IPS-15b (cell line): ENCODE data around the gene PDE3A.
"Not testable (repeated sequence)": the region's sequence is repeated elsewhere in the genome, so short reads cannot be mapped to it uniquely, and the experiment has no call there.

Experiments
- H3K27me3 ChIP-seq: one replicate; pipeline ENCODE4 v1.6.1; 2013; ENCODE audit warnings: low read length; ENCODE audit not compliant: control insufficient read depth, insufficient read depth
- H3K36me3 ChIP-seq: one replicate; pipeline ENCODE4 v1.6.1; 2013; ENCODE audit warnings: low read length; ENCODE audit not compliant: control insufficient read depth, insufficient read depth
- H3K4me1 ChIP-seq: one replicate; pipeline ENCODE4 v1.6.1; 2013; ENCODE audit warnings: mild to moderate bottlenecking, low read length; ENCODE audit not compliant: control insufficient read depth, insufficient read depth
- H3K4me3 ChIP-seq: one replicate; pipeline ENCODE4 v1.5.1; 2013; ENCODE audit warnings: low read depth, low read length
- H3K9ac ChIP-seq: one replicate; pipeline ENCODE4 v1.6.1; 2013; ENCODE audit warnings: low read depth, mild to moderate bottlenecking, low read length
- H3K9me3 ChIP-seq: one replicate; pipeline ENCODE4 v1.6.1; 2013; ENCODE audit warnings: mild to moderate bottlenecking, low read length; ENCODE audit not compliant: control insufficient read depth, insufficient read depth

The PDE3A gene

DNA sequence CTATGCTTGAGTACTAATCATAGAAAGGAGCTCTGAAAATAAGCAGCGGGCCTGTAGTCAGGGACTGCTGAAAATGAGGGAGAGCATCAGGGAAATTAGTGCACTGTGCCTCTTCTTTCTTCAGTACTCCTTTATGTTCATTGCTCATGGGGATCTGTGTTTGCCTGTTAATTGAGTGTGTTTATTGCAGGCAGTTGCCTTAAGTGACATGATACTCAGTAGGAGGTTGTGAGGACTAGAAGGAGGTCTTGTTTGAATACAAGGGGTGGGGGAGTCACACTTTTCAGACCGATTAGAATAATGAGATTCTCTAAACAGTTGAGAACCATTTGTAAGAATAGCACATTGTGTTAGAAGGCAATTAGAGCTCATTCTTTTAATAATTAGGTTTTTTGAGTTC, 224.2 kb downstream of the PDE3A start:
- H3K9me3 ChIP-seq: no peaks in the 10 kb centered on the region

DNA sequence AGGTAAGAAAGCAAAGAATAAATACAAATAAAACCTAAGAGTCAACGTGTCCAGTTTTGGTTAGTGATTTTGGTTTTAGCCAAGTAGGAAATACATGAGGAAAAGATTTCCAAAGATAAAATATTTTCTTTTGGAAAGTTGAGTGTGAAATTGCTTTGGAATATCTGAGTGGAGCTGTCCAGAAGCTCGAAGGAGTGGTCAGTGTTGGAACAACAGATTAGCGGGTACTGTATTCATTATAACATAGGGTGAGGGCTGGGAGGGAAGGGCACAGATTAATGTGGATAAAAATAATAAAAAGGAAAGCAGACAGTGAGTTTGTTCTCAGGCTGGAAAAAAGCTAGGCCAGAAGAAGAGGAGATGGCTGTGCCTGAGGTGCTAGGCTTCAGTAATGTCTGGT, 225.3 kb downstream of the PDE3A start:
- Histone ChIP-seq H3K9me3 (no peaks in the 10 kb centered on the region), H3K36me3 (no peaks in the 10 kb centered on the region), H3K4me3 (no peak overlapping the region), H3K4me1 (no peaks in the 10 kb centered on the region), H3K9ac (no peak overlapping the region), H3K27me3 (no peaks in the 10 kb centered on the region)

More for the DNA sequence above, 224.2 kb downstream of the PDE3A start:
- Histone ChIP-seq H3K36me3 (no peaks in the 10 kb centered on the region), H3K9ac (no peak overlapping the region), H3K27me3 (no peaks in the 10 kb centered on the region), H3K4me1 (peaks cover 2% of the 10 kb centered on the region), H3K4me3 (no peak overlapping the region)

DNA sequence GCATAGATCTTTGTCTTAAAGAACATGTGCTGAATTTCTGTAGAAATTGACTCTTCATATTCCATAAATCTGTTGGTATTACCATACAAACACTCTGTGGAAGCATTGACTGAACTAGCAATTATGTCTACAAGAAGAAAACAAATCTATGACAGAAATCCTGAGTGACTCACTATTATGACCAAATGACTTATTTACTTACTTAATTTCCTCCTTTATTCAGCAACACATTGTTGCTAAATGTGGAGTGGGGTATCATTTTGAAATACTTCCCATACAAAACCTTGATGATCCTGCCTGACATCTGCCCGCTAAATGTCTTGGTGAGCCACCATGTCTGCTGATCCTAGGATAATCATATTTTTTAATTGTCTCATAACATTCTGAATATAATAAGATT, 227.7 kb downstream of the PDE3A start:
- H3K9me3 ChIP-seq: no peaks in the 10 kb centered on the region
- H3K4me3 ChIP-seq: no peak overlapping the region
- no peaks in the 10 kb centered on the region for H3K36me3 ChIP-seq
- H3K9ac ChIP-seq: no peak overlapping the region
- no peaks in the 10 kb centered on the region for H3K27me3 ChIP-seq
- H3K4me1 ChIP-seq: no peaks in the 10 kb centered on the region

DNA sequence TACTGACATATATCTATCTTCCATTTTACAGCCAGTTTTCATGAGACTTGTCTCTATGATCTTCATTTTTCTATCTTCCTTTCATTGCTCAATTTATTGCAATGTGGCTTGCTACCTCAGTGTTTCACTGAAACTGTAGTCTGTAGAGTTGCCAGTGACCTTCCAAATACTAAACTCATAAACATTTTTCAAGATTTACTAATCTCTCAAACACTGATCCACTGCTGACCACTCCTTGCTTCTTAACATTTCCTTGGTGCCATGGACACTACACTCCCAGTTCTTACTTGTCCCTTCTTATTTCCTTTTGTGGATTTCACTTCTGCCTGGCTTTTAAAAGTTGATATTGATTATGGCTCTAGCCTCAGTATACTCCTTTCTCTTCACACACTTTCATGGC, 231.4 kb downstream of the PDE3A start:
- H3K9ac ChIP-seq: no peak overlapping the region
- no peaks in the 10 kb centered on the region for H3K4me1 ChIP-seq
- no peaks in the 10 kb centered on the region for H3K9me3 ChIP-seq
- no peaks in the 10 kb centered on the region for H3K27me3 ChIP-seq
- no peaks in the 10 kb centered on the region for H3K36me3 ChIP-seq
- no peak overlapping the region for H3K4me3 ChIP-seq

DNA sequence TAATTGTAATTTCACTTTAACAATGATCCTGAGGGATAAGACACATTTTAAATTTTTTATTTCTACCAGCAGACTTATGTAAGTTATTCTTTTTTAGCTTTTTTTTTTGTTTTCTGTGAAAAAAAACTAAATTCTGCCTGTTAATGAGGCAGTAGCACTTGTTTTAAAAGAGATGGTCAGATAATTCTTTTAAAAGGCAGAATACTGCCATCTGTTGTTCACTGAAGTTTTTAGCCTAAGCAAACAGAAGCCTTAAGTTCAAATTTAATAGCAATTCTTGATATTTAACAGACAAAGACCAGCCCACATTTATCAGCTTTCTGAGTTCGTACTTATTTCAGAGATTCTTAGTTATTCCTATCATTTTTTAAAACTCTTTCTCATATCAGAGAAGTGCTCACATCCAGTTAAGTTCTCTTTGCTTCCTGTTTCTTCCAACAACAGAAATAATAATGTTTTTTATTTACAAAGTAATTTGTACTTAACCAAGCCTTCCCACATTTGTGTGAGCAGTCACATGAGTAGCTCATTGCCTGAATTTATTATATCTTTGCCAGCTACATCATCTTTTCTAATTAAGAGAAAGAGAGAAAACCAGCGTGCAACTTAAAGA, 233.4 kb downstream of the PDE3A start:
- Histone ChIP-seq H3K4me1 (no peaks in the 10 kb centered on the region), H3K27me3 (no peaks in the 10 kb centered on the region), H3K9ac (no peak overlapping the region), H3K36me3 (no peaks in the 10 kb centered on the region), H3K9me3 (no peaks in the 10 kb centered on the region), H3K4me3 (no peak overlapping the region)

DNA sequence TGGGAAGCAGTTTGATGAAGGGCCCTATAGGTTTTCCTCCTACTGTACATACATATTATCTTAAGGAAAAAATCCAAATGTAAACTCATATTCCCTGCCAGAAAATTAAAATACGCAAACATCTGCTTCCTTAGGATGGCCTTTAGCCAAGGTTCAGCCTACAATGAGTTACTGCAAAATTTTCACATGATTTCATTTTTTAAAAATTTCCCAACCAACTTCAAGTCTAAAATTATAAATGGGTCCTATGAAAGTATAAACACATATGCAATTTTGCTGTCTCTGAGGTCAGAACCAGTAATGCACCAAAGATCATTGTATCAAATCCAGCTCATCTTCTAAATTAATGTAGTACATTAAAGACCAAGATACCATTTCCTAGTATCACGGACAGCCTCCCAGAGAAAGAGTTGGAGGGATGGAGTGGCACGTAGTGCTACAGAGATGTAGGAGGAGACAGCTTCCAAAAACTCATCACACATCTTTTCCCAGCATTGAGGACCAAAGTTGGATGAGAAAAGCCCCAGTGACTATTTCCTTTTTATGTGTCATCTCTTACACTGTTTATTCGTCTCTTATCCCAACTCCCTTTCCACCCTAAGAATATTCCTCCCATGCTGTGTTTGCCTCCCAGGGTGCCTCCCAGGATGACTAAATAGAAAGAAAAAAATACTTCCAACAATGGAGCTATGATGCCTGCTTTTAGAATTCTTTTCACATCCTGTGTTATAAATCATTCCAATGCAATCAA, 234.5 kb downstream of the PDE3A start:
- Histone ChIP-seq H3K9me3 (no peaks in the 10 kb centered on the region), H3K36me3 (no peaks in the 10 kb centered on the region), H3K9ac (no peak overlapping the region), H3K4me3 (no peak overlapping the region), H3K27me3 (no peaks in the 10 kb centered on the region), H3K4me1 (no peaks in the 10 kb centered on the region)

DNA sequence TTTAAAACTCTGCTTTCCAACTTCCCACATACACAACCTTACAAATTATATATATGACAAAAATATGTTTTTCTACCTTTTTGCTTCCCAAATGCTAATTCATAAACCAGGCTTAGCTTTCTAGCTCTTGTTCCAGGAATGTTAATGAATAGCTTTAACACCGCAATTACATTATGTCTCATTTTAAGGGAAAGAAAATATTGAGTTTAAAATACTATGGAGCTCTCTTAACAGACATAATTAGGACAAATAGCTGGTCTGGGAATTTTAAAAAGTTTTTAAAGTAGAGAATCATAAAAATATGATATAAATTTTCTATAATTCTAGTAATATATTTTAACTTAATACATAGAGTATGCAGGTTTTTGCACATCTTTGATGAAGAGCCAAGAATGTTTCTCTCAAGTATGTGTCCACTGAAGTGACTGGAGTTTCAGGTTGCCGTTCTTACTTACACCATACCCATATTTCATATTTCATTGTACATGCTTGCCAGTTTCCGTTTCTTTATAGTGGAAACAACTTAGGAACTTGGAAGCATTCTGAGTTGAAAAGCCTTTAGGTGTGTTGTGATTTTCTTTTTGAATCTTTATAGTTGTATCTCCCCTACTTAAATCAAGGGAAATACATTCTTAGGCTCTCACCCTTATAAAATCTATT, 236.2 kb downstream of the PDE3A start:
- H3K9me3 ChIP-seq: no peaks in the 10 kb centered on the region
- no peak overlapping the region for H3K4me3 ChIP-seq
- no peaks in the 10 kb centered on the region for H3K4me1 ChIP-seq
- H3K9ac ChIP-seq: no peak overlapping the region
- H3K27me3 ChIP-seq: no peaks in the 10 kb centered on the region
- H3K36me3 ChIP-seq: no peaks in the 10 kb centered on the region

DNA sequence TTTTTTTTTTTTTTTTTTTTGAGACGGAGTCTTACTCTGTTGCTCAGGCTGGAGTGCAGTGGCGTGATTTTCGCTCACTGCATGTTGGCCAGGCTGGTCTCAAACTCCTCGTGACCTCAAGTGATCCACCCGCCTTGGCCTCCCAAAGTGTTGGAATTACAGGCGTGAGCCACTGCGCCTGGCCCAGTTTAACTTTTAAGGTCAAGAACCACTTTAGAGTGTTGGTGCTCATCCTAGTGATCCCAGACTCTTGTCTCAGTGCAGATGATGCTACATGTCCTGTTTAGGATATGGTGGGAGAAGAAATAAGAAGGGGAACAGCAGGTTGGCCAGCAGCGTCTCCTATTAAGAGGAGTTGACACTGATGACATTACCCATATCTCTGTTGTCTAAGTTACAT, 246.7 kb downstream of the PDE3A start:
- not testable (repeated sequence) for H3K9me3 ChIP-seq, H3K36me3 ChIP-seq, H3K27me3 ChIP-seq, H3K9ac ChIP-seq, H3K4me1 ChIP-seq, H3K4me3 ChIP-seq

DNA sequence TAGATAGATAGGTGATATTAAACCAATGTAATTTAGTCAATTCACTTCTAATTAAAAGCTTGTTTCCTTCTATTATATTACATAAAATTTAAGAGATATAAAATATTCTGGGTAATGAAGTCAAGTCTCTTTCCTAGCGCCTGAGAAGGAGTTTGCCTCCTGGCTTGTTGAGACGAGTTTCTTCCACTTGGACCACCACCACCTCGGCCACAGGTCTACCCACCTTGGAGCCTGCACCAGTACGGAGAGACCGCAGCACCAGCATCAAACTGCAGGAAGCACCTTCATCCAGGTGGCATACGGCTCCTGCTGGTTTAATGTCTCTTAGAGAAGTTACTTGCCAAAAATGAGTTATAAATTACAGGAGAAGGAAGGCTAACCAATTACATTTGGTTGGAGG, 247.8 kb downstream of the PDE3A start:
- Histone ChIP-seq H3K4me3 (no peak overlapping the region), H3K36me3 (no peaks in the 10 kb centered on the region)

DNA sequence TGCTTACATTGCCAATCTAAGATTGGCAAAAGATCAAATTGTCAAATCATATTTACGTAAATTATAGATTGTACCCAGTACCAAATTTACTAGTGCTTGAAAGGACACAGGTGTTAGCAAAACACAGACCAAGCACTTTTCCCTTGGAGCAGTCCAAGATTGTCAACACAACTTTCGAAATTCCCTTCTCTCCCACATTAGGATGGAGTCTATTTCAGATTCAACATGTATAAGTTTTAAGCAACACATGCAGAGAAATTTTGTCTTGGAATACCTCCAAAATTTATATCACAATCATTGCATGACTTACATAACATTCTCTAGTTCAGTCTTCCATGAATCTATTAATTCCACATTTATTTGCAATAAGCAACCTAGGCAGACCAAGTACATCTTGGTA, 251.9 kb downstream of the PDE3A start:
- H3K9me3 ChIP-seq: no peaks in the 10 kb centered on the region
- H3K9ac ChIP-seq: no peak overlapping the region
- H3K27me3 ChIP-seq: no peaks in the 10 kb centered on the region
- H3K4me3 ChIP-seq: no peak overlapping the region
- H3K4me1 ChIP-seq: no peaks in the 10 kb centered on the region
- no peaks in the 10 kb centered on the region for H3K36me3 ChIP-seq

More for the DNA sequence above, 247.8 kb downstream of the PDE3A start:
- Histone ChIP-seq H3K4me1 (no peaks in the 10 kb centered on the region), H3K9ac (no peak overlapping the region), H3K27me3 (no peaks in the 10 kb centered on the region), H3K9me3 (no peaks in the 10 kb centered on the region)

DNA sequence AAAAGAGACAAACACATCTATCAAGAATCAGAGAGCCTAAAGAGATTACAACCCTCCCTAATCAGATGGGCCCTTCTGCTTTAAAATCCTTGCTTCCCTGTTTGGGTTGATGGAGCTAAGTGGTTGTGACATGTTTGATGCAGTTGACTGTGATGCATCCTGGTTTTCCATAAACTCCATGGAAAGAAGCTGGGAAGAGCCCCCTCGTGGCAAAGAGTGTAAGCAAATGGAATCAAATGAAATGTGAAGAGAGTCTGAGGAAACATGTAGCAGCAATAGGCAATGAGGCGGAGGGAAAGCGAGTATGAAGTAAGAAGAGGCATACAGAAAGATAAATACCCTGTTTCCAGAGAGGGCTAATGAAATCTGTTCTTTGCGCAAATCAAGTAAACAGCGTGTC, 256.4 kb downstream of the PDE3A start:
- Histone ChIP-seq H3K36me3 (no peaks in the 10 kb centered on the region), H3K4me3 (no peak overlapping the region), H3K4me1 (peaks cover 15% of the 10 kb centered on the region), H3K9ac (no peak overlapping the region), H3K9me3 (no peaks in the 10 kb centered on the region), H3K27me3 (no peaks in the 10 kb centered on the region)

DNA sequence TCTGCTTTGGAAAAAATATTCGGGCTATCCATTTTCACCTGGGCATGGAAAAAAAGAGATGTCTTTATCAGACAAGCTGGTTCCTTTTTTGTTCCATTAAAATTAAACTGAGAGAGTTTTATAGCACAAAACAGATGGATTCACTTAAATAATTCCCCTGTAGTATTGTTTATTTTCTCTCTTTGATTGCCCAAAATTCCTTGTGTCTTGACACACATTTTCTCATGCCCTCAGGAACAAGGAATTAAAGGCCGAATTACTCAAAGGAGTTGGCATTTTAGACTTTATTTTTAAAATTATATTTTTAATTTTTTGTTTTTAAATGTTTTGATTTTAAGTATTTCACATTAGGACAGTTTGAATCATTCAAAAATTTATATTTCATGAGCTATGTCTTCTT, 257.2 kb downstream of the PDE3A start:
- H3K4me3 ChIP-seq: no peak overlapping the region
- no peak overlapping the region for H3K9ac ChIP-seq

More for the DNA sequence above, 257.2 kb downstream of the PDE3A start:
- Histone ChIP-seq H3K9me3 (no peaks in the 10 kb centered on the region), H3K36me3 (no peaks in the 10 kb centered on the region), H3K4me1 (peaks cover 19% of the 10 kb centered on the region), H3K27me3 (no peaks in the 10 kb centered on the region)
